Measurements from ENCODE around the gene NDUFB10.

Gene NDUFB10

DNA sequence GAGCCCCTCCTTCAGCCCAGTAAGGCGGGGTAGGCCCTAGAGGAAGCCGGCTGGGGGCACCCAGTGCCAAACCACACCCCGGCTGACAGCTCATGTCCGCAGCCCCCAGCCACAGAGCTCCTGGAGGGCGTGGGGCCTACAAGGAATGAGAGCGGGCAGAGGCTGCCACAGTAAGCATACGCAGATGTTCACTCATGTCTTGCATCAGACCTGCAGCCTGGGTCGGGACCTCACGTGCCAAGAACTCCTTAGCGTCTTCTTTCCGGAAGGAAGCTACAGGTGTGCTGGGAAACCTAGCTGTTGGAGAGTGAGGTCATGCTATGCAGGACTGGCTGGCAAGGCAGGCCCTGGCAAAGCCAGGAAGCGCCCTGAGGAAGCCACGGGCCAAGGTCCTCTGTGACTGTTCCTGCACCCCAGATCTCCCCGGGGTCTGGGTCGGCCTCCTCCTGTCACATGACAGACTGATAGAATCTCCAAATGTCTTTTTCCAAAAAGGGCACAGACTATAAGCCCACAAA is 48.7 kb downstream of the NDUFB10 start:
- Histone ChIP-seq H3K4me1 (ENCODE audit: control insufficient read depth in 5 of 5, insufficient read depth in 5 of 5, low read length in 5 of 5) (peaks cover 17 to 70% (median 66%) of the 10 kb centered on the region in 5 donors), H3K9ac (ENCODE audit: low read length in 5 of 5) (peak overlapping the region; percentile 53 to 90 (median 60))

GRCh38 chr16:2008631-2009163 is 49.4 kb downstream of the NDUFB10 start:
- peak overlapping the region; percentile 72 to 79 (median 73) for H3K4me3 ChIP-seq (ENCODE audit: low read depth in 1 of 5, low read length in 5 of 5)
- H3K36me3 ChIP-seq (ENCODE audit: control insufficient read depth in 5 of 5, insufficient read depth in 5 of 5, low read length in 5 of 5): no peaks in the 10 kb centered on the region
- H3K9me3 ChIP-seq (ENCODE audit: control insufficient read depth in 5 of 5, low read length in 5 of 5): no peaks in the 10 kb centered on the region
- H3K27ac ChIP-seq (ENCODE audit: low read depth, low read length): peak overlapping the region; percentile 79
- no peaks in the 10 kb centered on the region for H3K27me3 ChIP-seq (ENCODE audit: control insufficient read depth in 5 of 5, insufficient read depth in 4 of 5, low read length in 5 of 5)
- H3K9ac ChIP-seq (ENCODE audit: low read length in 5 of 5): peak overlapping the region; percentile 68 to 95 (median 87)
- peaks cover 17 to 64% (median 62%) of the 10 kb centered on the region in 5 donors for H3K4me1 ChIP-seq (ENCODE audit: control insufficient read depth in 5 of 5, insufficient read depth in 5 of 5, low read length in 5 of 5)

More for the DNA sequence above, 48.7 kb downstream of the NDUFB10 start:
- H3K36me3 ChIP-seq (ENCODE audit: control insufficient read depth in 5 of 5, insufficient read depth in 5 of 5, low read length in 5 of 5): peaks cover 0 to 5% (median 5%) of the 10 kb centered on the region in 5 donors
- H3K4me3 ChIP-seq (ENCODE audit: low read depth in 1 of 5, low read length in 5 of 5): peak overlapping the region in 4 of 5 donors; percentile 38 to 77 (median 62)
- H3K27me3 ChIP-seq (ENCODE audit: control insufficient read depth in 5 of 5, insufficient read depth in 4 of 5, low read length in 5 of 5): no peaks in the 10 kb centered on the region
- peak overlapping the region; percentile 79 for H3K27ac ChIP-seq (ENCODE audit: low read depth, low read length)
- H3K9me3 ChIP-seq (ENCODE audit: control insufficient read depth in 5 of 5, low read length in 5 of 5): no peaks in the 10 kb centered on the region

- H3K27me3 ChIP-seq (ENCODE audit: control insufficient read depth in 5 of 5, insufficient read depth in 4 of 5, low read length in 5 of 5): no peaks in the 10 kb centered on the region
- peak overlapping the region; percentile 72 to 79 (median 73) for H3K4me3 ChIP-seq (ENCODE audit: low read depth in 1 of 5, low read length in 5 of 5)
- H3K4me1 ChIP-seq (ENCODE audit: control insufficient read depth in 5 of 5, insufficient read depth in 5 of 5, low read length in 5 of 5): peaks cover 17 to 59% (median 57%) of the 10 kb centered on the region in 5 donors
- H3K9me3 ChIP-seq (ENCODE audit: control insufficient read depth in 5 of 5, low read length in 5 of 5): no peaks in the 10 kb centered on the region
- peak overlapping the region; percentile 68 to 95 (median 87) for H3K9ac ChIP-seq (ENCODE audit: low read length in 5 of 5)
- H3K27ac ChIP-seq (ENCODE audit: low read depth, low read length): peak overlapping the region; percentile 79
- no peaks in the 10 kb centered on the region for H3K36me3 ChIP-seq (ENCODE audit: control insufficient read depth in 5 of 5, insufficient read depth in 5 of 5, low read length in 5 of 5)
These were observed 49.9 kb downstream of the NDUFB10 start for GRCh38 chr16:2009164-2009711.

DNA sequence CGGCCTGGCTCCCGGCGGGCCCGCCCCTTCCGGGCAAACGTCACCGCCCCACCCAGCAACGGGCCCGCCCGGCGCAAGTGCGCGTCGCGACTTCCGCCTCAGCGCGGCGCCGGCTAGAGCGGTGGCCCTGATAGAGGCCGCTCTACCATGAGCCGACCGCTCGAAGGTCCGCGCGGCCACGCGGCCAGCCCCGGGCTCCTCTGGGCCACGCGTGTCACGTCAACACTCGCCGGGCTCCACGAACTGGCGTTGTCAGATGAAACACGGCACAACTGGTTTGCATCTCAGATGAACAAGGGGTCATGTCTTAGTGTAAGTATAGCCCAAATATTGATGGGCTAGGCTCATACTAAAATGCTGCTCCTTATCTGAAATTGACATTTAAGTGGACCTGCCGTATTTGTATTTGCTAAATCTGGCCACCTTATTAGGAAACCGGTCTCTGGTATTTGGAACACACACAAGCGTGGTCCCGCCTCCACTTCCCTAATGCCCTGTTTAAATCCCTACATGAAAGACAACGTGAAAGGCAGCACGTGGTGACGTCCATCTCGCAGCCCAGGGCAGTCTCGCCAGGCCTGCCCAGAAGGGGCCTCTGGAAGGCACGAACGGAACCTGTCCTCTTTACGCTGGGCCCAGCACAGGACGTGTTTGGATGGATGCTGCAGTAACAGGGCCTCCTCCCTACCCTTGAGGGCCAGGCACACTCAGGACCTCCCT is 50.6 kb downstream of the NDUFB10 start, which contains the start of gene ZNF598:
ZNF598 (minus strand) TSS at position 31 of the 720 bp plus-strand sequence.
- Histone ChIP-seq H3K27me3 (ENCODE audit: control insufficient read depth in 5 of 5, insufficient read depth in 4 of 5, low read length in 5 of 5) (no peaks in the 10 kb centered on the region), H3K36me3 (ENCODE audit: control insufficient read depth in 5 of 5, insufficient read depth in 5 of 5, low read length in 5 of 5) (no peaks in the 10 kb centered on the region), H3K4me3 (ENCODE audit: low read depth in 1 of 5, low read length in 5 of 5) (peak within 1 kb of the TSS; percentile 72 to 89 (median 79)), H3K9me3 (ENCODE audit: control insufficient read depth in 5 of 5, low read length in 5 of 5) (no peaks in the 10 kb centered on the region), H3K4me1 (ENCODE audit: control insufficient read depth in 5 of 5, insufficient read depth in 5 of 5, low read length in 5 of 5) (peaks cover 17 to 52% (median 50%) of the 10 kb centered on the region in 5 donors), H3K9ac (ENCODE audit: low read length in 5 of 5) (peak within 1 kb of the TSS; percentile 68 to 95 (median 87)), H3K27ac (ENCODE audit: low read depth, low read length) (peak within 1 kb of the TSS; percentile 81)
